Measurements from ENCODE around the gene ZFP36L1.

ZFP36L1 gene

DNA sequence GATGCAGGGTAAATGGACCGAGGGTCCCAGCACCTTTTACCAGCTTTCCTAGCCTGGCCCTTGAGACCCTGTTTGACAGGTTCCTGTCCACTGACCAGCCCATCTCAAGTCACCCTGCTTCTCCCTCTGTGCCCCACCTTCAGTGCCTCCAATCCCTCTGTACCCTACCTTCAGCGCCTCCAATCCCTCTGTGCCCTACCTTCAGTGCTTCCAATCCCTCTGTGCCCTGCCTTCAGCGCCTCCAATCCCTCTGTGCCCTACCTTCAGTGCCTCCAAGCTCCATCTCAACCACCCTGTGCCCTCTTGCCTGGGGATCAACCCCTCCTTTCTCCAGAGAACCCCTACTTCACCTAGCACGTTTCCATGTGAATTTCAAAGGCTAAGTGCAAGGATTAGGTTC is 54.3 kb downstream of the ZFP36L1 start:
- DNase-seq (ENCODE audit: low read depth) = no peak
